Loucy (cell line): ENCODE results near the gene ACTR10.

Source experiments
- H2AFZ ChIP-seq: fragments of 200-600 bp; sonication (generic); 2 replicates; pipeline ENCODE4 v1.6.0; 2016; ENCODE audit warnings: antibody characterized with exemption, mild to moderate bottlenecking, low read length, moderate library complexity
- H3F3A ChIP-seq: fragments of 200-600 bp; 2 replicates; pipeline ENCODE4 v1.6.0; 2016; ENCODE audit warnings: antibody characterized with exemption, low read depth, mild to moderate bottlenecking
- H3K27me3 ChIP-seq: fragments of 200-600 bp; sonication (generic); 2 replicates; pipeline ENCODE4 v1.6.1; 2014; ENCODE audit warnings: low read length, mild to moderate bottlenecking; ENCODE audit not compliant: insufficient read depth, poor library complexity, severe bottlenecking
- H3K36me3 ChIP-seq: fragments of 200-600 bp; sonication (generic); 2 replicates; pipeline ENCODE4 v1.6.1; 2016; ENCODE audit warnings: low read length; ENCODE audit not compliant: insufficient read depth
- H3K4me1 ChIP-seq: fragments of 200-600 bp; sonication (generic); 2 replicates; pipeline ENCODE4 v1.5.1; 2014; ENCODE audit warnings: low read length, mild to moderate bottlenecking; ENCODE audit not compliant: insufficient read depth, poor library complexity, severe bottlenecking
- H3K4me2 ChIP-seq: fragments of 200-600 bp; sonication (generic); 2 replicates; pipeline ENCODE4 v1.6.0; 2014; ENCODE audit warnings: antibody characterized with exemption, low read length, low read depth, mild to moderate bottlenecking; ENCODE audit not compliant: poor library complexity, severe bottlenecking
- H3K4me3 ChIP-seq: fragments of 200-600 bp; sonication (generic); 2 replicates; pipeline ENCODE4 v1.5.1; 2014; ENCODE audit warnings: low read length, mild to moderate bottlenecking, mixed read lengths; ENCODE audit not compliant: poor library complexity, severe bottlenecking
- H3K79me2 ChIP-seq: fragments of 200-600 bp; sonication (generic); 2 replicates; pipeline ENCODE4 v1.6.1; 2014; ENCODE audit warnings: low read length; ENCODE audit not compliant: insufficient read depth
- H3K9ac ChIP-seq: fragments of 200-600 bp; sonication (generic); 2 replicates; pipeline ENCODE4 v1.6.0; 2014; ENCODE audit warnings: mild to moderate bottlenecking, low read depth, low read length, moderate library complexity; ENCODE audit not compliant: poor library complexity, severe bottlenecking
- H3K9me2 ChIP-seq: fragments of 200-600 bp; sonication (generic); replicated peaks from 2 replicates; pipeline ENCODE4 v1.6.1; 2016; ENCODE audit warnings: low read depth, low read length, mixed read lengths
- H3K9me3 ChIP-seq: fragments of 200-600 bp; sonication (generic); 2 replicates; pipeline ENCODE4 v1.6.1; 2014; ENCODE audit warnings: mild to moderate bottlenecking, antibody characterized with exemption, low read length, low read depth; ENCODE audit not compliant: insufficient read depth
- H4K20me1 ChIP-seq: fragments of 200-600 bp; sonication (generic); 2 replicates; pipeline ENCODE4 v1.6.0; 2014; ENCODE audit warnings: antibody characterized with exemption, low read length, mild to moderate bottlenecking; ENCODE audit not compliant: insufficient read depth, poor library complexity, severe bottlenecking
- CTCF ChIP-seq: fragments of 200-600 bp; sonication (generic); conservative IDR thresholded peaks from 2 replicates; pipeline ENCODE4 v1.5.1; 2014; ENCODE audit warnings: mild to moderate bottlenecking, antibody characterized with exemption, low read length
- EZH2phosphoT487 ChIP-seq: fragments of 200-600 bp; IDR thresholded peaks from 2 replicates; pipeline ENCODE4 v1.6.1; 2018; ENCODE audit warnings: antibody characterized with exemption, mild to moderate bottlenecking, moderate library complexity, borderline replicate concordance

ACTR10 gene

GRCh38 chr14:58199726-58200479, at the start of gene ACTR10:
TSS of gene ACTR10 (plus strand) at chr14:58200149. CDS start at chr14:58200218, 69 bp downstream.
- Histone ChIP-seq H3F3A (no peaks in the 10 kb centered on the region), H2AFZ (peak within 1 kb of the TSS; percentile 96), H3K36me3 (no peaks in the 10 kb centered on the region), H3K4me1 (peaks cover 25% of the 10 kb centered on the region), H3K4me3 (peak within 1 kb of the TSS; percentile 96), H3K27me3 (no peaks in the 10 kb centered on the region), H3K4me2 (peak within 1 kb of the TSS; percentile 84), H3K9me3 (no peaks in the 10 kb centered on the region), H4K20me1 (peaks cover 7% of the 10 kb centered on the region), H3K79me2 (peaks cover 24% of the 10 kb centered on the region), H3K9ac (peak within 1 kb of the TSS; percentile 86), H3K9me2 (no peaks in the 10 kb centered on the region)
- no peak for TF ChIP-seq EZH2phosphoT487
- no peak for TF ChIP-seq CTCF

DNA sequence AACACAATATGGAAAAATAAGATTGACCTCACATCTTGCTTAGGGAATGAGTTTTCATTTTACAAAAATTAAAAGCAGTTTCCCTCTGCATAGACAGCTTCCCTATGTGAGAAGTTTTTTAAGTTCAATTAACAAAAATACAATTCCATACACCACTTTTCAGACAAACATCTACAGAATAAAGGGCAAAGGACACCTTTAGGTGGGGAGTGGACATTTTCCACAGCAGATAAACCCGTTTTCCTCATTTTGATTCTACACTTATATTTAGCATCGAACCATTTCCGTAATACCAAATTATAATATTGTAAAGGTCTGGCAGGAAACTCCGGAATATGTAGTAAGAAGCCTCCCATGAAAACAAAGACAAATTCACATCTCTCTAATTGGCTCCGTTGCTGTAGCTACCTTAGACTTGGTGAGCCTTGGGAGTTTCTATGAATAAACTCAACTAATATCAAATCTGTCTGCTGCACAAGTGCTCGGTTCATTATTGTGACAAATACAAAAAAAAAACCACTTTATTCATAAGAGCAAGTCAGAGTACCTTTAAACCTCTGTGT, 49.6 kb upstream of the ACTR10 start:
- Histone ChIP-seq H3K36me3 (no peaks in the 10 kb centered on the region), H4K20me1 (no peaks in the 10 kb centered on the region), H3K79me2 (no peaks in the 10 kb centered on the region), H2AFZ (no peak overlapping the region), H3K9me3 (no peaks in the 10 kb centered on the region), H3K4me1 (peaks cover 6% of the 10 kb centered on the region), H3K9me2 (no peaks in the 10 kb centered on the region), H3K9ac (no peak overlapping the region), H3K4me2 (no peak overlapping the region), H3K4me3 (no peak overlapping the region), H3K27me3 (peaks cover 32% of the 10 kb centered on the region), H3F3A (no peaks in the 10 kb centered on the region)
- TF ChIP-seq EZH2phosphoT487 (no peak), CTCF (no peak)

DNA sequence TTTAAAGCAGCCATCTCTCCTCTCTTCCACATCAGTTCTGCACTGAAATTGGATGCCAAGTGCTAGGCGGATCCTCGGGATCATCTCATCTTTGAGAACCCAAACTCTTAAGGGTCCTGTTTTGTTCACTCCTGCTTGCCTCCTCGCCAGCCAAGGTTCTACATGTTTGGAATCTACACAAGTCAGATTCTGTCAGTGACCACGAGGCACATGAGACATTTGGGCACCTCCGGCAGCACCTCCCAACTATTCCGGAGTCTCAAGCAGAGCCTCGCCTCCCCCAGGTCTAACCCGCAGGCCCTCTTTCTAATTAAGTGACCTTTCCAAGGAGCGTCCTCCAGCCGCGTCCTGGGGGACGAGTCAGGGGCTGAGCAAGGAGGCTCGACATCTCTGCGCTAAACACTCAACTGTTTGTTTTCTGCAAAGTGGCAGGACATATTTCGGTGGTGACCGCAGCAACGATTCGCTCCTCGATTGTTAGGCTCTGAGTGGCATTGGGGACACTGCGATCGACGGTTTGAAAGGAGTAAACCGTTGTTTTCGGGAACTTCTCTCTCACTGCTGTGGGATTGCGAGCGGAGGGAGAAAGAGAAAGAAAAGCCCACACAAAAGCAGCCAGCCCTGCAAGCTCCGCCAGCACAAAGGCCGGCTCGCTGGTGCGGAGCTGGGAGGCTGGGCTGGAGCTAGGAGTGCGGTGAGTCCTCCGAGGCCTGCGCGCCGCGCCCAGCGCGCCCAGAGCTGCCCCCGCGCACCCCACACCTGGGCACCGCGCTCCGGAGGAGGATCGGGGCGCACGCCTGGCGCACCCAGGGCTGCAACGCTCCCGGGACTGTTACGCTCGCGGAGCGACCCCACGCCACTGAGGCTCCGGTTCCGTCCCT, 48.6 kb upstream of the ACTR10 start:
- Histone ChIP-seq H3K27me3 (peaks cover 32% of the 10 kb centered on the region), H3K4me3 (peak overlapping the region; percentile 74), H4K20me1 (no peaks in the 10 kb centered on the region), H2AFZ (peak overlapping the region; percentile 96; the same call in 1 of the 2 replicates), H3K4me1 (peaks cover 6% of the 10 kb centered on the region), H3K36me3 (no peaks in the 10 kb centered on the region), H3F3A (no peaks in the 10 kb centered on the region), H3K9me2 (no peaks in the 10 kb centered on the region), H3K9me3 (no peaks in the 10 kb centered on the region), H3K4me2 (peak overlapping the region; percentile 89), H3K79me2 (no peaks in the 10 kb centered on the region), H3K9ac (no peak overlapping the region)
- no peak for TF ChIP-seq CTCF
